Measurements from ENCODE around the gene CDH23.
A peak's percentile ranks its signal among the peaks of the same experiment; 100 is the strongest.

CDH23 gene

GRCh38 chr10:71724539-71724938, 327.8 kb downstream of the CDH23 start:
- TF ChIP-seq CSRNP3 (CRISPR knock-in tag; IDR thresholded peaks at IDR 0.05) (no peak), OSR1 (CRISPR knock-in tag; IDR thresholded peaks at IDR 0.05) (no peak), ZNF70 (CRISPR knock-in tag; IDR thresholded peaks at IDR 0.05) (no peak), SNAI2 (CRISPR knock-in tag; IDR thresholded peaks at IDR 0.05) (no peak)

GRCh38 chr10:71725249-71725648, 328.5 kb downstream of the CDH23 start:
- ATAC-seq, result no peak
- no peak for TF ChIP-seq CSRNP3 (CRISPR knock-in tag; IDR thresholded peaks at IDR 0.05)
- no peak for TF ChIP-seq ARNTL (CRISPR knock-in tag; IDR thresholded peaks at IDR 0.05; ENCODE audit: borderline replicate concordance, low read depth)
- no peak for TF ChIP-seq ZC3H10 (CRISPR knock-in tag; IDR thresholded peaks at IDR 0.05)
- no peak for TF ChIP-seq ZNF8 (CRISPR knock-in tag; IDR thresholded peaks at IDR 0.05)
- no peak for TF ChIP-seq OSR1 (CRISPR knock-in tag; IDR thresholded peaks at IDR 0.05)
- no peak for TF ChIP-seq ZFP3 (CRISPR knock-in tag; IDR thresholded peaks at IDR 0.05)
- no peak for TF ChIP-seq ZFP30 (CRISPR knock-in tag; IDR thresholded peaks at IDR 0.05)
- TF ChIP-seq SNAI2 (CRISPR knock-in tag; IDR thresholded peaks at IDR 0.05), result no peak
- TF ChIP-seq ZNF70 (CRISPR knock-in tag; IDR thresholded peaks at IDR 0.05), result no peak
- TF ChIP-seq BACH2 (CRISPR knock-in tag; IDR thresholded peaks at IDR 0.05; ENCODE audit: borderline replicate concordance), result no peak
- TF ChIP-seq PATZ1 (CRISPR knock-in tag; IDR thresholded peaks at IDR 0.05; ENCODE audit: borderline replicate concordance), result no peak
- no peak for TF ChIP-seq GLIS3 (CRISPR knock-in tag; IDR thresholded peaks at IDR 0.05)
- no peak for TF ChIP-seq TOX (CRISPR knock-in tag; IDR thresholded peaks at IDR 0.05; ENCODE audit: borderline replicate concordance)
- TF ChIP-seq CSDC2 (CRISPR knock-in tag; IDR thresholded peaks at IDR 0.05), result no peak

More at GRCh38 chr10:71724539-71724938, 327.8 kb downstream of the CDH23 start:
- ATAC-seq, result no peak

- ATAC-seq, result peak; percentile 74
These were observed 329.4 kb downstream of the CDH23 start for GRCh38 chr10:71725998-71726579.

GRCh38 chr10:71726580-71727104, 329.9 kb downstream of the CDH23 start:
- no peak for TF ChIP-seq CSRNP3 (CRISPR knock-in tag; IDR thresholded peaks at IDR 0.05)
- no peak for TF ChIP-seq ZNF8 (CRISPR knock-in tag; IDR thresholded peaks at IDR 0.05)
- no peak for TF ChIP-seq ZFP3 (CRISPR knock-in tag; IDR thresholded peaks at IDR 0.05)
- ATAC-seq, result peak; percentile 10; the same call in 1 of the 3 replicates

More at GRCh38 chr10:71725998-71726579, 329.4 kb downstream of the CDH23 start:
- 0 out of 2 replicates have a peak, but pooled peaks have one; percentile 25 for TF ChIP-seq ZNF70 (CRISPR knock-in tag; IDR thresholded peaks at IDR 0.05)
- TF ChIP-seq TSHZ2 (CRISPR knock-in tag; IDR thresholded peaks at IDR 0.05), result no peak
- no peak for TF ChIP-seq PPARA (CRISPR knock-in tag; IDR thresholded peaks at IDR 0.05; ENCODE audit: borderline replicate concordance)
- TF ChIP-seq OSR1 (CRISPR knock-in tag; IDR thresholded peaks at IDR 0.05), result no peak
